HG03575 (cell line): Measurements from ENCODE around the gene KDM4C.

ENCODE experiments used
- ATAC-seq: cut with Tn5 transposase; IDR thresholded peaks from one replicate; pipeline ENCODE4 v1.9.1; 2021; ENCODE audit not compliant: unreplicated experiment, insufficient number of reproducible peaks, low FRiP score; ENCODE audit errors: extremely low read depth

KDM4C gene

GRCh38 chr9:7097040-7097715 lies 339.4 kb downstream of the KDM4C start:
- no peak for ATAC-seq

- ATAC-seq = no peak
Observed at GRCh38 chr9:7097785-7098752, 340.3 kb downstream of the KDM4C start.

- ATAC-seq = no peak
Observed at GRCh38 chr9:7103367-7103766, 345.6 kb downstream of the KDM4C start.

GRCh38 chr9:7103771-7104170 lies 346.0 kb downstream of the KDM4C start:
- ATAC-seq = no peak

- no peak for ATAC-seq
Observed at GRCh38 chr9:7104625-7105024, 346.9 kb downstream of the KDM4C start.

- ATAC-seq = no peak
Observed at GRCh38 chr9:7105095-7105494, 347.3 kb downstream of the KDM4C start.

- no peak for ATAC-seq
Observed at GRCh38 chr9:7108936-7109335, 351.2 kb downstream of the KDM4C start.

- ATAC-seq = no peak
Observed at GRCh38 chr9:7111413-7111812, 353.6 kb downstream of the KDM4C start.

- ATAC-seq = no peak
Observed at GRCh38 chr9:7115606-7116005, 357.8 kb downstream of the KDM4C start.

- ATAC-seq = peak; percentile 71
Observed at GRCh38 chr9:7117676-7118561, 360.1 kb downstream of the KDM4C start.

- no peak for ATAC-seq
Observed at GRCh38 chr9:7118633-7119032, 360.9 kb downstream of the KDM4C start.

- ATAC-seq = no peak
Observed at GRCh38 chr9:7119612-7120011, 361.8 kb downstream of the KDM4C start.

GRCh38 chr9:7121055-7121454 lies 363.3 kb downstream of the KDM4C start:
- ATAC-seq = no peak

GRCh38 chr9:7121664-7122063 lies 363.9 kb downstream of the KDM4C start:
- ATAC-seq = no peak

- no peak for ATAC-seq
Observed at GRCh38 chr9:7123743-7124142, 366.0 kb downstream of the KDM4C start.

- ATAC-seq = no peak
Observed at GRCh38 chr9:7125231-7125630, 367.5 kb downstream of the KDM4C start.

GRCh38 chr9:7129391-7129790 lies 371.6 kb downstream of the KDM4C start:
- no peak for ATAC-seq

- no peak for ATAC-seq
Observed at GRCh38 chr9:7130266-7130820, 372.6 kb downstream of the KDM4C start.

- ATAC-seq = no peak
Observed at GRCh38 chr9:7132605-7133004, 374.8 kb downstream of the KDM4C start.
